Measurements from ENCODE around the gene ADAM22. TPM values are rescaled to one million over a fixed set of nuclear protein-coding genes. Genes with fewer than 3 reads are reported as not detected.
A peak's percentile ranks its signal among the peaks of the same experiment; 100 is the strongest.

ADAM22 gene
- total RNA-seq, 1 donor from 2014 or later = 3.0 TPM

- peak within 1 kb of the TSS; percentile 99 for H3K27ac Mint-ChIP-seq (ENCODE audit: unreplicated experiment)
- TF ChIP-seq CTCF (IDR thresholded peaks at IDR 0.05) = peak; percentile 90
- peaks cover 2% of the 10 kb centered on the region for H3K36me3 Mint-ChIP-seq (ENCODE audit: unreplicated experiment)
- H3K9me3 Mint-ChIP-seq (ENCODE audit: unreplicated experiment) = no peaks in the 10 kb centered on the region
- H3K27me3 Mint-ChIP-seq (ENCODE audit: unreplicated experiment) = no peaks in the 10 kb centered on the region
- peak within 1 kb of the TSS; percentile 93 for H3K4me3 Mint-ChIP-seq (ENCODE audit: unreplicated experiment)
- DNase-seq (ENCODE audit: extremely low spot score, unreplicated experiment) = peak; percentile 97
- peaks cover 23% of the 10 kb centered on the region for H3K4me1 Mint-ChIP-seq (ENCODE audit: unreplicated experiment)
Observed at GRCh38 chr7:88219781-88220747, 286.0 kb downstream of the ADAM22 start, which contains the start of gene SRI. TSS of gene SRI (minus strand) at chr7:88220038. CDS start at chr7:88220026, 12 bp downstream.

GRCh38 chr7:88223265-88223664 is 289.2 kb downstream of the ADAM22 start:
- peaks cover 1% of the 10 kb centered on the region for H3K9me3 Mint-ChIP-seq (ENCODE audit: unreplicated experiment)
- no peak overlapping the region for H3K27ac Mint-ChIP-seq (ENCODE audit: unreplicated experiment)
- TF ChIP-seq CTCF (IDR thresholded peaks at IDR 0.05) = no peak
- H3K27me3 Mint-ChIP-seq (ENCODE audit: unreplicated experiment) = no peaks in the 10 kb centered on the region
- no peaks in the 10 kb centered on the region for H3K36me3 Mint-ChIP-seq (ENCODE audit: unreplicated experiment)
- no peak for DNase-seq (ENCODE audit: extremely low spot score, unreplicated experiment)
- H3K4me3 Mint-ChIP-seq (ENCODE audit: unreplicated experiment) = no peak overlapping the region
- H3K4me1 Mint-ChIP-seq (ENCODE audit: unreplicated experiment) = peaks cover 13% of the 10 kb centered on the region

- no peak overlapping the region for H3K4me3 Mint-ChIP-seq (ENCODE audit: unreplicated experiment)
- no peak for DNase-seq (ENCODE audit: extremely low spot score, unreplicated experiment)
- peaks cover 6% of the 10 kb centered on the region for H3K4me1 Mint-ChIP-seq (ENCODE audit: unreplicated experiment)
- TF ChIP-seq CTCF (IDR thresholded peaks at IDR 0.05) = no peak
- no peaks in the 10 kb centered on the region for H3K36me3 Mint-ChIP-seq (ENCODE audit: unreplicated experiment)
- H3K27me3 Mint-ChIP-seq (ENCODE audit: unreplicated experiment) = no peaks in the 10 kb centered on the region
- no peak overlapping the region for H3K27ac Mint-ChIP-seq (ENCODE audit: unreplicated experiment)
- H3K9me3 Mint-ChIP-seq (ENCODE audit: unreplicated experiment) = peaks cover 8% of the 10 kb centered on the region
Observed at GRCh38 chr7:88224601-88225275, 290.7 kb downstream of the ADAM22 start.

GRCh38 chr7:88226201-88226600 is 292.1 kb downstream of the ADAM22 start:
- no peak overlapping the region for H3K27ac Mint-ChIP-seq (ENCODE audit: unreplicated experiment)
- no peaks in the 10 kb centered on the region for H3K27me3 Mint-ChIP-seq (ENCODE audit: unreplicated experiment)
- no peak for DNase-seq (ENCODE audit: extremely low spot score, unreplicated experiment)
- no peaks in the 10 kb centered on the region for H3K4me1 Mint-ChIP-seq (ENCODE audit: unreplicated experiment)
- H3K9me3 Mint-ChIP-seq (ENCODE audit: unreplicated experiment) = peaks cover 8% of the 10 kb centered on the region
- no peak for TF ChIP-seq CTCF (IDR thresholded peaks at IDR 0.05)
- no peak overlapping the region for H3K4me3 Mint-ChIP-seq (ENCODE audit: unreplicated experiment)
- no peaks in the 10 kb centered on the region for H3K36me3 Mint-ChIP-seq (ENCODE audit: unreplicated experiment)

Measured in osteocyte (in vitro differentiated cells).